HepG2 (cell line): ENCODE data around the gene FNIP2. TPM values are rescaled to one million over a fixed set of nuclear protein-coding genes. Genes with fewer than 3 reads are reported as not detected.

ENCODE experiments used
- ATAC-seq: fragments of 200-7000 bp; cut with Tn5 transposase; 3 replicates; pipeline ENCODE4 v1.9.1; 2020; ENCODE audit warnings: mild to moderate bottlenecking, moderate library complexity
- BruUV-seq: library from RNA; stranded (reverse); fragments of 400-500 nt; replicated peaks from 2 replicates; lab custom pipeline; 2021; lab: Mats Ljungman, UMichigan
- CTCF ChIA-PET: fragments of 300-600 bp; formaldehyde crosslinking; extraction: SDS; loops from one replicate; lab custom pipeline; 2021; ENCODE audit warnings: low total read pairs, inconsistent platforms, low intra/inter-chr PET ratio; lab: Yijun Ruan, JAX
- POLR2A ChIA-PET: fragments of 350-600 bp; sonication (Branson Sonifier 250); formaldehyde crosslinking; loops from one replicate; lab custom pipeline; 2020; ENCODE audit warnings: antibody characterized with exemption, inconsistent platforms; lab: Yijun Ruan, JAX
- DNase-seq: peaks from one replicate; pipeline ENCODE4 v3.0.0-alpha.2; 2015; ENCODE audit warnings: low spot score
- FAIRE-seq: peaks from 3 replicates; lab custom pipeline; 2011; peaks lifted over from hg19 to GRCh38; lab: Jason Lieb, UNC
- H2AFZ ChIP-seq: one replicate; pipeline ENCODE4 v1.6.1; 2011; ENCODE audit warnings: low read length, inconsistent platforms
- H3K27ac ChIP-seq: fragments of 300-600 bp; 3 replicates; pipeline ENCODE4 v1.8.0; 2011; ENCODE audit warnings: mixed run types, mild to moderate bottlenecking, mixed read lengths, low read length, inconsistent platforms; ENCODE audit not compliant: insufficient read depth; ENCODE audit errors: extremely low read length
- H3K27me3 ChIP-seq, 2 experiments: fragments of 200-600 bp in 1 of 2; 2 replicates in 1 of 2; 3 replicates in 1 of 2; pipeline versions ENCODE4 v1.6.0 to v1.8.0; 2011; ENCODE audit warnings: low read length in 2 of 2, mild to moderate bottlenecking in 2 of 2, moderate library complexity in 2 of 2, inconsistent platforms in 1 of 2; ENCODE audit not compliant: insufficient read depth in 2 of 2, control insufficient read depth in 1 of 2
- H3K36me3 ChIP-seq, 2 experiments: fragments of 200-600 bp in 1 of 2; replicated peaks in 1 of 2; 2 replicates in 1 of 2; 3 replicates in 1 of 2; pipeline versions ENCODE4 v1.5.1 to v1.8.0; 2011; ENCODE audit warnings: low read length in 2 of 2, inconsistent platforms in 1 of 2; ENCODE audit not compliant: insufficient read depth in 2 of 2, control insufficient read depth in 1 of 2
- H3K4me1 ChIP-seq: 2 replicates; pipeline ENCODE4 v1.5.1; 2012; ENCODE audit warnings: low read length, inconsistent platforms; ENCODE audit not compliant: insufficient read depth
- H3K4me2 ChIP-seq: 2 replicates; pipeline ENCODE4 v1.6.0; 2011; ENCODE audit warnings: low read depth, low read length, inconsistent platforms
- H3K4me3 ChIP-seq, 3 experiments: fragments of 200-600 bp in 1 of 3; sonication (generic), shearing (Covaris generic) in 1 of 3; replicated peaks in 1 of 3; 2 replicates each; pipeline ENCODE4 v1.5.1; 2011 to 2016; ENCODE audit warnings: low read length in 3 of 3, inconsistent platforms in 2 of 3, low read depth in 2 of 3, mild to moderate bottlenecking in 2 of 3, control low read depth in 1 of 3, mixed read lengths in 1 of 3; ENCODE audit not compliant: insufficient read depth in 1 of 3
- H3K79me2 ChIP-seq: one replicate; pipeline ENCODE4 v1.6.1; 2011; ENCODE audit warnings: low read length, inconsistent platforms; ENCODE audit not compliant: insufficient read depth
- H3K9ac ChIP-seq: 2 replicates; pipeline ENCODE4 v1.6.0; 2011; ENCODE audit warnings: mild to moderate bottlenecking, low read depth, low read length, inconsistent platforms; ENCODE audit not compliant: insufficient read depth
- H3K9me3 ChIP-seq: 2 replicates; pipeline ENCODE4 v1.5.1; 2012; ENCODE audit warnings: mild to moderate bottlenecking, low read length
- H4K20me1 ChIP-seq: 2 replicates; pipeline ENCODE4 v1.6.0; 2011; ENCODE audit warnings: inconsistent platforms, mild to moderate bottlenecking, low read length, moderate library complexity; ENCODE audit not compliant: insufficient read depth
- ATF7 ChIP-seq, 2 experiments: fragments of 450-650 bp in 1 of 2; sonication (generic) in 1 of 2; formaldehyde crosslinking in 1 of 2; IDR thresholded peaks; 2 replicates each; pipeline versions ENCODE4 v1.4.0 to v1.6.1; 2016 to 2020; ENCODE audit warnings: antibody characterized with exemption in 1 of 2, mild to moderate bottlenecking in 1 of 2, missing genetic modification reagents in 1 of 2
- DRAP1 ChIP-seq: IDR thresholded peaks from 2 replicates; pipeline ENCODE4 v1.6.1; 2016; ENCODE audit warnings: missing genetic modification reagents, missing compliant biosample characterization
- ETV5 ChIP-seq: IDR thresholded peaks from 2 replicates; pipeline ENCODE4 v1.6.1; 2018; ENCODE audit warnings: missing biosample characterization, missing genetic modification reagents, inconsistent platforms, borderline replicate concordance
- FLYWCH1 ChIP-seq: sonication (generic); formaldehyde crosslinking; IDR thresholded peaks from 2 replicates; pipeline ENCODE4 v1.8.1; 2023; ENCODE audit warnings: mild to moderate bottlenecking, missing genetic modification reagents
- FOXK1 ChIP-seq: sonication (generic); formaldehyde crosslinking; IDR thresholded peaks from 2 replicates; pipeline ENCODE4 v1.4.0; 2020; ENCODE audit warnings: low read depth, missing genetic modification reagents, borderline replicate concordance
- GABPA ChIP-seq, 2 experiments: IDR thresholded peaks; 2 replicates each; pipeline ENCODE4 v1.6.1; 2011 to 2016; ENCODE audit warnings: low read depth in 2 of 2, low read length in 1 of 2, missing biosample characterization in 1 of 2, missing genetic modification characterization in 1 of 2
- KDM5A ChIP-seq: fragments of 200-600 bp; sonication (generic); IDR thresholded peaks from 2 replicates; pipeline ENCODE4 v1.7.0; 2018; ENCODE audit warnings: antibody characterized with exemption, mild to moderate bottlenecking, low read length, borderline replicate concordance
- SALL2 ChIP-seq: sonication (generic); formaldehyde crosslinking; IDR thresholded peaks from 2 replicates; pipeline ENCODE4 v1.8.1; 2023; ENCODE audit warnings: mild to moderate bottlenecking, missing genetic modification reagents, inconsistent platforms
- ZBTB2 ChIP-seq: sonication (generic); formaldehyde crosslinking; IDR thresholded peaks from 2 replicates; pipeline ENCODE4 v1.8.0; 2022; ENCODE audit warnings: low read depth, missing genetic modification reagents
- ZNF224 ChIP-seq: sonication (generic); formaldehyde crosslinking; IDR thresholded peaks from 2 replicates; pipeline ENCODE4 v1.5.0; 2020; ENCODE audit warnings: mild to moderate bottlenecking, missing genetic modification reagents
- ZNF256 ChIP-seq: sonication (generic); formaldehyde crosslinking; conservative IDR thresholded peaks from 2 replicates; pipeline ENCODE4 v1.4.0; 2020; ENCODE audit warnings: missing genetic modification reagents
- ZNF468 ChIP-seq: sonication (generic); formaldehyde crosslinking; IDR thresholded peaks from 2 replicates; pipeline ENCODE4 v1.8.0; 2022; ENCODE audit warnings: mild to moderate bottlenecking, moderate library complexity, missing genetic modification reagents
- ZNF510 ChIP-seq: sonication (generic); formaldehyde crosslinking; IDR thresholded peaks from 2 replicates; pipeline ENCODE4 v1.4.0; 2020; ENCODE audit warnings: low read depth, mild to moderate bottlenecking, missing genetic modification reagents
- ZNF570 ChIP-seq: sonication (generic); formaldehyde crosslinking; IDR thresholded peaks from 2 replicates; pipeline ENCODE4 v1.4.0; 2020; ENCODE audit warnings: mild to moderate bottlenecking, missing genetic modification reagents, borderline replicate concordance
- in situ Hi-C: cut with HindIII; loops from 2 replicates; pipeline ENCODE4 v1.10.0; 2017; ENCODE audit warnings: low pct_unique_long_range_greater_than_20kb; ENCODE audit not compliant: extremely low pct_ligation_motif_present
- intact Hi-C: fragments of 100-400 bp; cut with micrococcal nuclease; formaldehyde crosslinking; loops from one replicate; pipeline ENCODE4 v1.10.0; 2022; ENCODE audit not compliant: unreplicated experiment
- polyA plus RNA-seq, 8 experiments: library from polyadenylated mRNA; depleted of rRNA in 3 of 8; stranded (reverse) in 7 of 8; unstranded in 1 of 8; fragments of >200 nt; fragmentation: Illumina TruSeq in 4 of 8; extraction: Trizol in 4 of 8; gene quantifications; 2 replicates each; pipeline versions ENCODE4 v1.2.1 to v1.2.3, GENCODE V29; 2011 to 2016; ENCODE audit warnings: low read depth in 4 of 8, missing spikeins in 1 of 8, mixed read lengths in 1 of 8; ENCODE audit not compliant: insufficient read depth in 1 of 8
- total RNA-seq, 5 experiments: library from RNA; depleted of rRNA; stranded (reverse); fragments of >200 nt; fragmentation: Illumina TruSeq; extraction: Trizol; gene quantifications; 2 replicates each; pipeline ENCODE4 v1.2.3, GENCODE V29; 2016; ENCODE audit warnings: low read depth in 1 of 5
- TF ChIP-seq, protein P1 (sequence below): sonication (generic); formaldehyde crosslinking; IDR thresholded peaks from 2 replicates; pipeline ENCODE4 v1.4.0; 2020; ENCODE audit warnings: missing genetic modification reagents, borderline replicate concordance

FNIP2 gene
- total and polyA plus RNA-seq, 2 of the 13 experiments (the other 11 are each of a cell fraction or from before 2014, with no cell fraction given): 15.5 to 21.0 TPM

DNA sequence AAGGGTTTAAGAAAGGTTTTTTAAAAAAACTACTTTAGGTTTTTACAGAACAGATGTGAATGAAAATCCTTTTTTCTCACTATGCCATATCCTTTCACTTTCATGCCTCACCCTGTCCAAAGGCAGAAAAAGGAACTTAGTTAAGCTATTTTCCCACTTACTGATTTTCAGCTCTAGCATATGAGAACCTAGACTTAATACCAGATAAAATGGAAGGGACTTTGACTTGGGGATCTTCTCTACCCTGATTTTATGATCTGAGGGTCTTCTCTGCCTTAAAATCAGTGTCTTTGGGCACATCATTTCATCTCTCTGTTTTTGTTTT lies 42.4 kb downstream of the FNIP2 start:
- POLR2A ChIA-PET: interaction anchor here (1.5 kb wide), 1 partner anchor 28 kb away, joined by 5 read pairs; no protein-coding TSS in a partner anchor
- intact Hi-C loops: no loop called here
- FAIRE-seq (no peak), DNase-seq (no peak)
- H2AFZ ChIP-seq: no peak overlapping the region
- no peak for TF ChIP-seq GABPA (IDR thresholded peaks at IDR 0.05; ENCODE audit: low read depth, low read length)
- TF ChIP-seq GABPA (CRISPR knock-in tag; IDR thresholded peaks at IDR 0.05; ENCODE audit: low read depth): no peak
- no peak for TF ChIP-seq FOXK1 (CRISPR knock-in tag)
- TF ChIP-seq SALL2 (CRISPR knock-in tag): no peak
- no peak for TF ChIP-seq ZBTB2 (CRISPR knock-in tag)
- no peak for TF ChIP-seq DRAP1
- no peak for TF ChIP-seq FLYWCH1 (CRISPR knock-in tag)
- TF ChIP-seq ATF7 (IDR thresholded peaks at IDR 0.05): no peak
- TF ChIP-seq ATF7 (CRISPR knock-in tag; IDR thresholded peaks at IDR 0.05): no peak
- no peak for TF ChIP-seq KDM5A
- TF ChIP-seq, protein P1, sequence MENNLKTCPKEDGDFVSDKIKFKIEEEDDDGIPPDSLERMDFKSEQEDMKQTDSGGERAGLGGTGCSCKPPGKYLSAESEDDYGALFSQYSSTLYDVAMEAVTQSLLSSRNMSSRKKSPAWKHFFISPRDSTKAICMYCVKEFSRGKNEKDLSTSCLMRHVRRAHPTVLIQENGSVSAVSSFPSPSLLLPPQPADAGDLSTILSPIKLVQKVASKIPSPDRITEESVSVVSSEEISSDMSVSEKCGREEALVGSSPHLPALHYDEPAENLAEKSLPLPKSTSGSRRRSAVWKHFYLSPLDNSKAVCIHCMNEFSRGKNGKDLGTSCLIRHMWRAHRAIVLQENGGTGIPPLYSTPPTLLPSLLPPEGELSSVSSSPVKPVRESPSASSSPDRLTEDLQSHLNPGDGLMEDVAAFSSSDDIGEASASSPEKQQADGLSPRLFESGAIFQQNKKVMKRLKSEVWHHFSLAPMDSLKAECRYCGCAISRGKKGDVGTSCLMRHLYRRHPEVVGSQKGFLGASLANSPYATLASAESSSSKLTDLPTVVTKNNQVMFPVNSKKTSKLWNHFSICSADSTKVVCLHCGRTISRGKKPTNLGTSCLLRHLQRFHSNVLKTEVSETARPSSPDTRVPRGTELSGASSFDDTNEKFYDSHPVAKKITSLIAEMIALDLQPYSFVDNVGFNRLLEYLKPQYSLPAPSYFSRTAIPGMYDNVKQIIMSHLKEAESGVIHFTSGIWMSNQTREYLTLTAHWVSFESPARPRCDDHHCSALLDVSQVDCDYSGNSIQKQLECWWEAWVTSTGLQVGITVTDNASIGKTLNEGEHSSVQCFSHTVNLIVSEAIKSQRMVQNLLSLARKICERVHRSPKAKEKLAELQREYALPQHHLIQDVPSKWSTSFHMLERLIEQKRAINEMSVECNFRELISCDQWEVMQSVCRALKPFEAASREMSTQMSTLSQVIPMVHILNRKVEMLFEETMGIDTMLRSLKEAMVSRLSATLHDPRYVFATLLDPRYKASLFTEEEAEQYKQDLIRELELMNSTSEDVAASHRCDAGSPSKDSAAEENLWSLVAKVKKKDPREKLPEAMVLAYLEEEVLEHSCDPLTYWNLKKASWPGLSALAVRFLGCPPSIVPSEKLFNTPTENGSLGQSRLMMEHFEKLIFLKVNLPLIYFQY: no peak
- TF ChIP-seq ZNF468 (CRISPR knock-in tag): no peak
- TF ChIP-seq ZNF256: no peak
- TF ChIP-seq ETV5 (CRISPR knock-in tag): no peak
- TF ChIP-seq ZNF224 (CRISPR knock-in tag): no peak
- TF ChIP-seq ZNF570 (CRISPR knock-in tag): no peak
- no peak for TF ChIP-seq ZNF510 (CRISPR knock-in tag)
- TF ChIP-seq, all 625 proteins: peak for 0
- no peaks in the 10 kb centered on the region for H3K9me3 ChIP-seq
- CTCF ChIA-PET: no interaction called here
- no peak for ATAC-seq
- in situ Hi-C loops: no loop called here
- H3K9ac ChIP-seq: no peak overlapping the region
- no peaks in the 10 kb centered on the region for H4K20me1 ChIP-seq
- no peak overlapping the region for H3K4me2 ChIP-seq
- BruUV-seq: no TSS peak
- H3K79me2 ChIP-seq: peaks cover 78% of the 10 kb centered on the region
- H3K27me3 ChIP-seq: no peaks in the 10 kb centered on the region
- peak overlapping the region; percentile 74 for H3K27ac ChIP-seq
- H3K4me1 ChIP-seq: peaks cover 83% of the 10 kb centered on the region
- no peak overlapping the region for H3K4me3 ChIP-seq
- no peaks in the 10 kb centered on the region for H3K36me3 ChIP-seq
